ENCODE data around the gene SPTBN2.
"Not testable (repeated sequence)": the region's sequence is repeated elsewhere in the genome, so short reads cannot be mapped to it uniquely, and the experiment has no call there.

The SPTBN2 gene

DNA sequence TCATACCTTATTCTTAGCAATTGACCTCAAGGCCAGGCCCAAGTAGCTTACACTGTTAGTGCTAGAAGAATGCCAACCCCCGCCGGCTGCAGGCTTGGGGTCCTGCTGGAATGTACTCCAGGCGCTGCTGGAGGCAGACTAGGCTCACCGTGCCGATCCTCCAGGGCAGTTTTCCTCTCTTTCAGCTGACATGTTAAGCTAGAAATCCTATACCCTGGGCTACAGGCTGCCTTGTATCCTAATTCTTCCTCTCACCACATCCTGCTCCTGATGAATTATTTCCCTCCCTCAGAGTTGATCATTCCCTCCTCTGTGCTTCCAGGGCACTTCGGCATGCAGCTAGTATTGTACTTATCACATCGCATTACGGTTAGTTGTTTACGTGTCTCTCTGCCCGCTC lies 3.4 kb downstream of the SPTBN2 start:
- TF ChIP-seq, protein P1, sequence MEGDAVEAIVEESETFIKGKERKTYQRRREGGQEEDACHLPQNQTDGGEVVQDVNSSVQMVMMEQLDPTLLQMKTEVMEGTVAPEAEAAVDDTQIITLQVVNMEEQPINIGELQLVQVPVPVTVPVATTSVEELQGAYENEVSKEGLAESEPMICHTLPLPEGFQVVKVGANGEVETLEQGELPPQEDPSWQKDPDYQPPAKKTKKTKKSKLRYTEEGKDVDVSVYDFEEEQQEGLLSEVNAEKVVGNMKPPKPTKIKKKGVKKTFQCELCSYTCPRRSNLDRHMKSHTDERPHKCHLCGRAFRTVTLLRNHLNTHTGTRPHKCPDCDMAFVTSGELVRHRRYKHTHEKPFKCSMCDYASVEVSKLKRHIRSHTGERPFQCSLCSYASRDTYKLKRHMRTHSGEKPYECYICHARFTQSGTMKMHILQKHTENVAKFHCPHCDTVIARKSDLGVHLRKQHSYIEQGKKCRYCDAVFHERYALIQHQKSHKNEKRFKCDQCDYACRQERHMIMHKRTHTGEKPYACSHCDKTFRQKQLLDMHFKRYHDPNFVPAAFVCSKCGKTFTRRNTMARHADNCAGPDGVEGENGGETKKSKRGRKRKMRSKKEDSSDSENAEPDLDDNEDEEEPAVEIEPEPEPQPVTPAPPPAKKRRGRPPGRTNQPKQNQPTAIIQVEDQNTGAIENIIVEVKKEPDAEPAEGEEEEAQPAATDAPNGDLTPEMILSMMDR (conservative IDR thresholded peaks at IDR 0.05; ENCODE audit: control insufficient read depth, insufficient read depth, low read depth, low read length), result no peak
- DNase-seq (ENCODE audit: low read depth), result no peak
- H3K4me3 ChIP-seq (ENCODE audit: control insufficient read depth, low read depth, low read length), result no peak overlapping the region

DNA sequence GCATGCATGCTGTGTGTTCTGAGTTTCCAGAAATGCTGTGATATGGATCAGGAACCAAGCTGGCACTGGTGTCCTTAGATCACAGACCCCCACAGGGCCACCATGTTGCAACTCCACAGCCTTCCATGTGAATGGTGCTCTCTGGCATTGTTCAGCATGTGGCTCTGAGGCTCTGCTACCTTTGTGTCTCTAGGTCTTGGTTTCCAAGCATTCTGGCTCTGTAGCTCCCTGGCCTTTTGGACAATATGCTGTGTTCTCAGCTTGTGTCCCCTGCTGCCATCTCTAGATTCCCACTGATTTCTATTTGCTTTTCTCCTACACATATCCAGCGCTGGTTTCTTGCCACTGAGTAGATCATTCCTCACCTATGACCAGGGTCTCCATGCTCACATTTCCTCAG lies 3.9 kb downstream of the SPTBN2 start:
- TF ChIP-seq, protein P1 (conservative IDR thresholded peaks at IDR 0.05; ENCODE audit: control insufficient read depth, insufficient read depth, low read depth, low read length), result no peak
- H3K4me3 ChIP-seq (ENCODE audit: control insufficient read depth, low read depth, low read length), result no peak overlapping the region
- DNase-seq (ENCODE audit: low read depth), result no peak

DNA sequence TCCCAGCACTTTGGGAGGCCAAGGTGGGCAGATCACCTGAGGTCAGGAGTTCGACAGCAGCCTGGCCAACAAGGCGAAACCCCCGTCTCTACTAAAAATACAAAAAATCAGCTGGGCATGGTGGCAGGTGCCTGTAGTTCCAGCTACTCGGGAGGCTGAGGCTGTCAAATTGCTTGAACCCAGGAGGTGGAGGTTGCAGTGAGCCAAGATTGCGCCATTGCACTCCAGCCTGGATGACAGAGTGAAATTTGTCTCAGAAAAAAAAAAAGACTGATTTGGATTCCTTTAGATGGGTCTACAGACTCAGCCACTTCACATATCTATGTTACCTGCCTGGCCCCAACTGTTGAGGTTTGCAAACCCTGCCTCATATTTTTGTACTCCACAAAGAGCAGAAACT lies 4.8 kb downstream of the SPTBN2 start:
- H3K4me3 ChIP-seq (ENCODE audit: control insufficient read depth, low read depth, low read length); DNase-seq (ENCODE audit: low read depth): not testable (repeated sequence)

DNA sequence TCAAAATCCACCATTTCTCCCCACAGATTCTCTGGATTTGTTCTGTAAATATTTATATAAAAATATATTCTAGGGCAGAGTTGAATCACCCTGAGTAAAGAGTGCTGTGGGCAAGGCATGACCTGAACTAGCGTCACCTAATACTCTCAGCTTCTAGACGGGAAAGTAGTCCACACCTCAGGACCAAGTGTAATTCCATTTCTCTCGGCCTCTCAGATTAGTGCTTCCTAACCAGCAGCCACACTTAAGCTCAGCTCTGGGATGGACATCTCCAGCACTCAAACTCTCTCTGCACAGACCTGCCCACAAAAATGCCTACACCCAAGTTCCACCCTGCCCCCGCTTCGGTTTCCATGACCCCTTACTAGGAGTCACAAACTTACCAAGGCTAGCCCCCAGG lies 5.3 kb downstream of the SPTBN2 start:
- no peak overlapping the region for H3K4me3 ChIP-seq (ENCODE audit: control insufficient read depth, low read depth, low read length)
- DNase-seq (ENCODE audit: low read depth), result no peak
- TF ChIP-seq, protein P1 (conservative IDR thresholded peaks at IDR 0.05; ENCODE audit: control insufficient read depth, insufficient read depth, low read depth, low read length), result no peak

DNA sequence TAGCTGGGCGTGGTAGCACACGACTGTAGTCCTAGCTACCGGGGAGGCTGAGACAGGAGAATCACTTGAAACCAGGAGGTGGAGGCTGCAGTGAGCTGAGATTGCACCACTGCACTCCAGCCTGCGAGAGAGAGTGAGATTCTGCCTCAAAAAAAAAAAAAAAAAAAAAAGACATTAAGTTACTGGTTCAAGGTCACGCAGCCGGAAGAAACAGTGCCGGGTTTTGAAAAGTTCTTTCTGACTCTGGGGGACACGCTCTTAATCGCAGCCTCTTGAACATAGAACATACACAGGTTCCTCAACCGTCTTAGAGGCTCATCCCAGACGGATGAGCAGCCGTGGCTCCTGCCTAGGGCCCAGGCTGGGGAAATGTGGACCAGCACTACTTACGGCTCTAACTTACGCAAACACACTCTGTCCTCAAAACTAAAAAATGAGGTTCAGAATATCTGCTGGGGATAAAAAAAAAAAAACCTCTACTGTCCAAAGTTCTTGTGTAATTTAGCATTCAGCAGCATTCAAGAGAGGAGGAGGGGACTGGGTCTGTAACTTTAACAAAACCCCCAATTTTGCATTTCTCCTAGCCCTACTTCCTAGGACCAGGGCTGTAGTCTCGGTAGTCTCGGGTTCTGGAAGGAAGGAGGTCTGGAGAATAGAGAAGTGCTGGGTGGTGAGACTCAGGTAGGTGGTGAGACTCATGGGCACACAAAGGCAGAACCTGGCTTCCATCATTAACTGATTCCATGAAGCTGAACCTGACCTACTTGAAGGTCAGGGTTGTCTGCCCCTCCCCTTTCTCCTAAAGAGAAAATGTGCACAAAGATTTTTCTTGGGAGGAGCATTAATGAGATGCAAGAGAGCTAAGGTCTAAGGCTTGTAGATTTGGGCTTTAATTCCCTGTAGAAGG lies 6.0 kb downstream of the SPTBN2 start:
- DNase-seq (ENCODE audit: low read depth), result no peak
- no peak overlapping the region for H3K4me3 ChIP-seq (ENCODE audit: control insufficient read depth, low read depth, low read length)
- TF ChIP-seq, protein P1 (conservative IDR thresholded peaks at IDR 0.05; ENCODE audit: control insufficient read depth, insufficient read depth, low read depth, low read length), result no peak

DNA sequence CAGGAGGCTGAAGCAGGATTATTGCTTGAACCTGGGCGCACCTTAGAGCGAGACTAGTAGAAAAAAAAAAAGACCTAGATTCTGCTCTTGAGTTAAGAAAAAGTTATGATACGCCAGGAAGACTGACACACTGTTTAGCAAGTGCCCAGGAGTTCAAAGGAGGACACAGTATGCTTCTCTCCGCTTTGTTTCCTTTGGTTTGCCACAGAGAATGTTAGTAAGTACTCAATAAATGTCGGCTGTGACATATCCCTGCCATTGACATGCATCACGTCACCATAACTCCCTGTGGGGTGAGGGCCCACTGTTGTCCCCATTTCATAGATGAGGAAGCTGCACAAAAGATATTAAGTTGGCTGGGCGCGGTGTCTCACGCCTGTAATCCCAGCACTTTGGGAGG lies 7.1 kb downstream of the SPTBN2 start:
- DNase-seq (ENCODE audit: low read depth), result no peak
- no peak overlapping the region for H3K4me3 ChIP-seq (ENCODE audit: control insufficient read depth, low read depth, low read length)
- TF ChIP-seq, protein P1 (conservative IDR thresholded peaks at IDR 0.05; ENCODE audit: control insufficient read depth, insufficient read depth, low read depth, low read length), result no peak

DNA sequence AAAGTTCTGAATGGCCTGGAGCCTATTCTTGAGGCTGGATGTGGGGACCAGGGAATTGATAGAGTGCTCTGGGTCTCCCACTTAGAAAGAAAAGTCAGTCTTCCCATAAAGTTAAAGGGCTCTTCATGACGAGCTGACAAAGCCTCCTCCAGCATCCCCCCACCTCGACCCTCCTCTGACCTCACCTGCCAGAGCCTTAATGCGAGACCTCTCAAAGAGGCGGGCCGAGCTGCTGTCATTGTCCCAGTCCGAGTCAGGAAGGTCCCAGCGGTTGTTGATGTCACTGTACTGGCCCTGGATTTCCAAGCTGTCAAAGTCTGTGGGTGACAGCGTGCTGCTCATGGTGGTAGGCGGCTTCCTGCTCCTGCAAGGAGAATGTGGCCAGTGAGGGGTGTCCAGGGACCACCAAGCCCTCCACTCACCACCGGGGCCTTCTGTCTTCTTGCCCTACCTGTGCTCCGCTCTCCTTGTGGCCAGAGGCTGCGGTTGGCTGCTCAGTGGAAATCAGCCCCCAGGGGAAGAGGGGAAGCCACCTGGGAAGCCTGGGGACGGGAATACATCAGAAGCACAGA lies 8.0 kb downstream of the SPTBN2 start:
- DNase-seq (ENCODE audit: low read depth), result no peak
- TF ChIP-seq, protein P1 (conservative IDR thresholded peaks at IDR 0.05; ENCODE audit: control insufficient read depth, insufficient read depth, low read depth, low read length), result no peak
- no peak overlapping the region for H3K4me3 ChIP-seq (ENCODE audit: control insufficient read depth, low read depth, low read length)
